NT2/D1 (cell line): ENCODE measurements around the gene CPSF7.

Source experiments
- SUZ12 ChIP-seq: IDR thresholded peaks from 2 replicates; pipeline ENCODE4 v1.6.1; 2011; ENCODE audit not compliant: insufficient read length, insufficient read depth; ENCODE audit errors: extremely low read depth
- YY1 ChIP-seq: IDR thresholded peaks from 2 replicates; pipeline ENCODE4 v1.6.1; 2011; ENCODE audit not compliant: insufficient read length, insufficient read depth
- ZNF274 ChIP-seq: IDR thresholded peaks from 2 replicates; pipeline ENCODE4 v1.6.1; 2011; ENCODE audit warnings: mild to moderate bottlenecking, low read depth, low read length

GRCh38 chr11:61418136-61418535 lies 11.6 kb downstream of the CPSF7 start:
- TF ChIP-seq YY1 (no peak), SUZ12 (no peak), ZNF274 (no peak)
